Mammary epithelial cell (primary cell): ENCODE results near the gene FAM53A.

Source experiments
- EZH2 ChIP-seq: IDR thresholded peaks from 2 replicates; pipeline ENCODE4 v1.6.1; 2012; ENCODE audit warnings: low read length, inconsistent platforms, borderline replicate concordance
- TF ChIP-seq, protein P1 (sequence below), 2 donors: IDR thresholded peaks in 1 of 2; conservative IDR thresholded peaks in 1 of 2; 2 replicates each; pipeline ENCODE4 v1.5.1; 2011 to 2012; ENCODE audit warnings: inconsistent platforms in 2 of 2, low read length in 2 of 2, mild to moderate bottlenecking in 2 of 2, control low read depth in 1 of 2, low read depth in 1 of 2; ENCODE audit not compliant: insufficient read depth in 1 of 2; ENCODE audit errors: extremely low read depth in 1 of 2

DNA sequence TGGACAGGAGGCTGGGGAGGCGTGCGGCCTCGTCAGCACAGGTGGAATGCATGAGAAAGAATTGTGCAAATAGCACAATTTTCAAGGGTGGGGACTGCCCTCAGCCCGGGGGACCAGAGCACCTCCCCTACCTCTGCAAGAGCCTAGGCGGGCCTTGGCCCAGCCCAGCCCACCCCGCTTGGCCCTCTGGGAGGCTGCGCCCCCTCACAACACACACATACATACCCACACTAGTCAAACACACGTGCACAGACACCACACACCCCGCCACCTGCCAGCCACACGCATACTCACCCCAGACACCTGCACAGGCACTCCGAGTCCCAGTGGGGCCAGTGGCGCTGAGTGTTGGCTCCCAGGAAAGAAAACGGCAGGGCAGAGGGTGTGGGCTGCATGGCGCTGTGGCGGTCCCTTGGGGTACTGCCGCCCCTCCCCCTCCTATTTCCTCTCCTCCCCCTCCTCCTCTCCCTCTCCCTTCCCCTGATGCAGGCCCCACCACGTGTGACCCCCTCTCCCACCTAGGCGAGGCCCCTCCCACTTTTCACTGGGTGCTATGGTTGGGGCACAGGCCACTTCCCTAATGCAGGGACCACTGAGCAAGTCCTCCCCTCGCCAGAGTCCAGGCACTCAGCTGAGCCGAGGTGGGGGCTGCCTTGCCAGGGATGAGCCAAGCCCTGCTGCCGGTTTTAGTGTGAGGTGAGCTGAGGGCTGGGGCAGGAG, 84.5 kb downstream of the FAM53A start:
- TF ChIP-seq, protein P1, sequence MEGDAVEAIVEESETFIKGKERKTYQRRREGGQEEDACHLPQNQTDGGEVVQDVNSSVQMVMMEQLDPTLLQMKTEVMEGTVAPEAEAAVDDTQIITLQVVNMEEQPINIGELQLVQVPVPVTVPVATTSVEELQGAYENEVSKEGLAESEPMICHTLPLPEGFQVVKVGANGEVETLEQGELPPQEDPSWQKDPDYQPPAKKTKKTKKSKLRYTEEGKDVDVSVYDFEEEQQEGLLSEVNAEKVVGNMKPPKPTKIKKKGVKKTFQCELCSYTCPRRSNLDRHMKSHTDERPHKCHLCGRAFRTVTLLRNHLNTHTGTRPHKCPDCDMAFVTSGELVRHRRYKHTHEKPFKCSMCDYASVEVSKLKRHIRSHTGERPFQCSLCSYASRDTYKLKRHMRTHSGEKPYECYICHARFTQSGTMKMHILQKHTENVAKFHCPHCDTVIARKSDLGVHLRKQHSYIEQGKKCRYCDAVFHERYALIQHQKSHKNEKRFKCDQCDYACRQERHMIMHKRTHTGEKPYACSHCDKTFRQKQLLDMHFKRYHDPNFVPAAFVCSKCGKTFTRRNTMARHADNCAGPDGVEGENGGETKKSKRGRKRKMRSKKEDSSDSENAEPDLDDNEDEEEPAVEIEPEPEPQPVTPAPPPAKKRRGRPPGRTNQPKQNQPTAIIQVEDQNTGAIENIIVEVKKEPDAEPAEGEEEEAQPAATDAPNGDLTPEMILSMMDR (conservative IDR thresholded peaks at IDR 0.05 in 1 of 2, IDR thresholded peaks at IDR 0.05 in 1 of 2; ENCODE audit: extremely low read depth in 1 of 2, insufficient read depth in 1 of 2, low read depth in 1 of 2, low read length in 2 of 2), result no peak
- no peak for TF ChIP-seq EZH2
